Measurements from ENCODE around the gene DUOXA1.

- TF ChIP-seq TOX (CRISPR knock-in tag; IDR thresholded peaks at IDR 0.05; ENCODE audit: borderline replicate concordance) (no peak), CSRNP3 (CRISPR knock-in tag; IDR thresholded peaks at IDR 0.05) (no peak), ZNF8 (CRISPR knock-in tag; IDR thresholded peaks at IDR 0.05) (no peak), ESRRG (CRISPR knock-in tag; IDR thresholded peaks at IDR 0.05) (no peak), PATZ1 (CRISPR knock-in tag; IDR thresholded peaks at IDR 0.05; ENCODE audit: borderline replicate concordance) (no peak), ZFP30 (CRISPR knock-in tag; IDR thresholded peaks at IDR 0.05) (no peak)
Observed at GRCh38 chr15:45105586-45105985, 24.1 kb downstream of the DUOXA1 start.

All from SK-N-SH treated with all-trans-retinoic acid at 6 μM for 48 hours (cell line).